ENCODE measurements around the gene SP4. TPM values are rescaled to one million over a fixed set of nuclear protein-coding genes. Genes with fewer than 3 reads are reported as not detected.

SP4 gene
- total and polyA plus RNA-seq, 2 donors (not counting 1 experiment from before 2014, with no cell fraction given): 7.1 to 42.4 TPM

GRCh38 chr7:21443149-21443841 lies 15.4 kb downstream of the SP4 start:
- 97% methylated on average over 6 of the region's 7 CpGs for WGBS (ENCODE audit: insufficient coverage)
- Mint-ChIP-seq H3K4me1 (peaks cover 38% of the 10 kb centered on the region), H3K27me3 (no peaks in the 10 kb centered on the region), H3K4me3 (no peak overlapping the region), H3K9me3 (ENCODE audit: insufficient read depth) (no peaks in the 10 kb centered on the region), H3K27ac (no peak overlapping the region)
- ChIA-PET CTCF (no interaction called here), POLR2A (no interaction called here)
- DNase-seq (no peak), ATAC-seq (ENCODE audit: low read depth) (no peak)
- Histone ChIP-seq H3K27ac (ENCODE audit: low read length in 2 of 2) (no peak overlapping the region), H3K9ac (ENCODE audit: low read length) (no peak overlapping the region), H3K4me2 (replicated peaks; ENCODE audit: low read depth, low read length, poor library complexity, severe bottlenecking) (no peak overlapping the region), H3K9me3 (ENCODE audit: control extremely low read depth in 1 of 3, control insufficient read depth in 2 of 3, insufficient read depth in 1 of 3, low read length in 2 of 3) (no peaks in the 10 kb centered on the region), H4K20me1 (ENCODE audit: control insufficient read depth, insufficient read depth, low read length, poor library complexity, severe bottlenecking) (peaks cover 67% of the 10 kb centered on the region), H3K36me3 (replicated peaks in 1 of 2; ENCODE audit: control extremely low read depth in 1 of 2, control insufficient read depth in 1 of 2, extremely low read depth in 1 of 2, insufficient read depth in 2 of 2, low read length in 1 of 2) (peaks cover 7 to 31% of the 10 kb centered on the region in 2 experiments), H3K27me3 (replicated peaks in 1 of 4; ENCODE audit: control extremely low read depth in 1 of 4, control insufficient read depth in 3 of 4, insufficient read depth in 4 of 4, low read length in 3 of 4) (no peaks in the 10 kb centered on the region), H2AFZ (ENCODE audit: insufficient read depth, low read depth, low read length, poor library complexity, severe bottlenecking) (no peak overlapping the region), H3K4me1 (ENCODE audit: control insufficient read depth in 2 of 2, insufficient read depth in 2 of 2, low read length in 2 of 2) (no peaks in the 10 kb centered on the region), H3K79me2 (ENCODE audit: control insufficient read depth, insufficient read depth, low read length) (peaks cover 60% of the 10 kb centered on the region), H3K4me3 (ENCODE audit: control extremely low read depth in 1 of 5, extremely low read depth in 1 of 5, insufficient read depth in 1 of 5, low read depth in 2 of 5, low read length in 4 of 5) (no peak overlapping the region)
- TF ChIP-seq EZH2 (IDR thresholded peaks at IDR 0.05; ENCODE audit: borderline replicate concordance, insufficient read depth, low read depth, low read length, poor library complexity, severe bottlenecking): no peak
- no peak for TF ChIP-seq CTCF (IDR thresholded peaks at IDR 0.05)
- intact Hi-C loops (cut with micrococcal nuclease): no loop called here

GRCh38 chr7:21448974-21449373 lies 21.1 kb downstream of the SP4 start:
- intact Hi-C loops (cut with micrococcal nuclease): no loop called here
- no peak overlapping the region for H3K4me3 Mint-ChIP-seq
- no peaks in the 10 kb centered on the region for H3K27me3 Mint-ChIP-seq
- Histone ChIP-seq H3K4me3 (ENCODE audit: control extremely low read depth in 1 of 5, extremely low read depth in 1 of 5, insufficient read depth in 1 of 5, low read depth in 2 of 5, low read length in 4 of 5) (no peak overlapping the region), H3K4me1 (ENCODE audit: control insufficient read depth in 2 of 2, insufficient read depth in 2 of 2, low read length in 2 of 2) (peaks cover 0 to 3% of the 10 kb centered on the region in 2 donors), H4K20me1 (ENCODE audit: control insufficient read depth, insufficient read depth, low read length, poor library complexity, severe bottlenecking) (peaks cover 48% of the 10 kb centered on the region), H3K27me3 (replicated peaks in 1 of 4; ENCODE audit: control extremely low read depth in 1 of 4, control insufficient read depth in 3 of 4, insufficient read depth in 4 of 4, low read length in 3 of 4) (no peaks in the 10 kb centered on the region), H2AFZ (ENCODE audit: insufficient read depth, low read depth, low read length, poor library complexity, severe bottlenecking) (no peak overlapping the region), H3K36me3 (replicated peaks in 1 of 2; ENCODE audit: control extremely low read depth in 1 of 2, control insufficient read depth in 1 of 2, extremely low read depth in 1 of 2, insufficient read depth in 2 of 2, low read length in 1 of 2) (peaks cover 12 to 19% of the 10 kb centered on the region in 2 experiments), H3K9ac (ENCODE audit: low read length) (no peak overlapping the region), H3K9me3 (ENCODE audit: control extremely low read depth in 1 of 3, control insufficient read depth in 2 of 3, insufficient read depth in 1 of 3, low read length in 2 of 3) (peaks cover 4 to 10% (median 7%) of the 10 kb centered on the region in 3 donors), H3K27ac (ENCODE audit: low read length in 2 of 2) (no peak overlapping the region), H3K79me2 (ENCODE audit: control insufficient read depth, insufficient read depth, low read length) (peaks cover 56% of the 10 kb centered on the region), H3K4me2 (replicated peaks; ENCODE audit: low read depth, low read length, poor library complexity, severe bottlenecking) (no peak overlapping the region)
- no peak overlapping the region for H3K27ac Mint-ChIP-seq
- DNase-seq (no peak), ATAC-seq (ENCODE audit: low read depth) (no peak)
- peaks cover 6% of the 10 kb centered on the region for H3K9me3 Mint-ChIP-seq (ENCODE audit: insufficient read depth)
- 75% methylated on average over 5 of the region's 6 CpGs for WGBS (ENCODE audit: insufficient coverage)
- TF ChIP-seq CTCF (IDR thresholded peaks at IDR 0.05): no peak
- CTCF ChIA-PET: no interaction called here
- peaks cover 24% of the 10 kb centered on the region for H3K4me1 Mint-ChIP-seq
- POLR2A ChIA-PET: no interaction called here

All from B cell (primary cell).